Sigmoid colon (tissue), 7 donors: Measurements from ENCODE around the gene SLC12A8. TPM values are rescaled to one million over a fixed set of nuclear protein-coding genes. Genes with fewer than 3 reads are reported as not detected.
"Not testable (repeated sequence)": the region's sequence is repeated elsewhere in the genome, so short reads cannot be mapped to it uniquely, and the experiment has no call there.

Experiments used
- DNase-seq: peaks from one replicate; pipeline ENCODE4 v3.0.0-alpha.2; 2019
- H3K27ac ChIP-seq, 4 donors: fragments of 200-600 bp; sonication (generic); one replicate each; pipeline ENCODE4 v1.5.1; 2016 to 2019; ENCODE audit warnings: mild to moderate bottlenecking in 1 of 4
- H3K27me3 ChIP-seq, 3 donors: fragments of 200-600 bp; sonication (generic); one replicate each; pipeline ENCODE4 v1.5.1; 2019; ENCODE audit warnings: mild to moderate bottlenecking in 1 of 3
- H3K36me3 ChIP-seq, 4 donors: fragments of 200-600 bp; sonication (generic); one replicate each; pipeline ENCODE4 v1.5.1; 2016 to 2019
- H3K4me1 ChIP-seq, 4 donors: fragments of 200-600 bp; sonication (generic); one replicate each; pipeline ENCODE4 v1.5.1; 2017 to 2019
- H3K4me3 ChIP-seq, 4 donors: fragments of 200-600 bp; sonication (generic); one replicate each; pipeline ENCODE4 v1.5.1; 2017 to 2019; ENCODE audit warnings: mild to moderate bottlenecking in 2 of 4, moderate library complexity in 1 of 4
- H3K9me3 ChIP-seq, 4 donors: fragments of 200-600 bp in 3 of 4; sonication (generic) in 3 of 4; one replicate each; pipeline versions ENCODE4 v1.5.1 to v1.6.1; 2013 to 2019
- CTCF ChIP-seq, 4 experiments: fragments of 450-650 bp in 3 of 4; fragments of 200-600 bp in 1 of 4; IDR thresholded peaks; one replicate each; pipeline ENCODE4 v1.5.1; 2016 to 2019; ENCODE audit warnings: antibody characterized with exemption in 4 of 4, mild to moderate bottlenecking in 3 of 4, moderate library complexity in 2 of 4
- EP300 ChIP-seq, 4 donors: sonication (generic); formaldehyde crosslinking; IDR thresholded peaks; one replicate each; pipeline ENCODE4 v1.6.1; 2017; ENCODE audit warnings: antibody characterized with exemption in 4 of 4
- POLR2A ChIP-seq, 2 donors: fragments of 450-650 bp; IDR thresholded peaks; one replicate each; pipeline ENCODE4 v1.6.1; 2016; ENCODE audit warnings: antibody characterized with exemption in 2 of 2, mild to moderate bottlenecking in 2 of 2, moderate library complexity in 2 of 2
- POLR2AphosphoS5 ChIP-seq, 4 donors: sonication (generic); formaldehyde crosslinking; IDR thresholded peaks; one replicate each; pipeline ENCODE4 v1.6.1; 2017; ENCODE audit warnings: antibody characterized with exemption in 4 of 4
- WGBS, 2 donors: extraction: QIAGEN DNeasy Blood & Tissue Kit; methylation state at CpG; one replicate each; pipeline ENCODE4 v1.1.7; 2013; 5-methylcytosine and 5-hydroxymethylcytosine counted together
- intact Hi-C: fragments of 100-400 bp; cut with DNase I; formaldehyde crosslinking; loops from one replicate; pipeline ENCODE4 v1.15.1; 2023
- polyA plus RNA-seq, 3 donors: library from polyadenylated mRNA; stranded (reverse); fragments of 200-250 nt; gene quantifications; one replicate each; pipeline ENCODE4 v1.2.3, GENCODE V29; 2013
- total RNA-seq, 4 donors: library from RNA; depleted of rRNA; stranded (reverse); fragments of >200 nt; gene quantifications; one replicate each; pipeline ENCODE4 v1.1.0, GENCODE V29; 2016
- donor health status: healthy with polysubstance abuse.
- donor health status: Bipolar disorder and iron deficiency.
- donor health status: healthy.

SLC12A8 gene
- total and polyA plus RNA-seq, 7 donors: 0.33 to 6.3 (median 1.7) TPM; not detected in 3

GRCh38 chr3:125083776-125084175 lies 128.8 kb downstream of the SLC12A8 start:
- intact Hi-C loops: no loop called here
- Histone ChIP-seq H3K36me3 (no peaks in the 10 kb centered on the region), H3K4me1 (no peaks in the 10 kb centered on the region), H3K27me3 (no peaks in the 10 kb centered on the region), H3K4me3 (no peak overlapping the region), H3K9me3 (no peaks in the 10 kb centered on the region), H3K27ac (no peak overlapping the region)
- TF ChIP-seq EP300 (IDR thresholded peaks at IDR 0.05) (no peak), POLR2A (IDR thresholded peaks at IDR 0.05) (no peak), POLR2AphosphoS5 (IDR thresholded peaks at IDR 0.05) (no peak)
- 79 to 89% methylated on average over 10 of the region's 10 CpGs for WGBS, 2 donors
- DNase-seq: no peak

GRCh38 chr3:125082339-125082738 lies 130.2 kb downstream of the SLC12A8 start:
- H3K4me1 ChIP-seq, H3K27ac ChIP-seq, H3K9me3 ChIP-seq, DNase-seq, H3K4me3 ChIP-seq, intact Hi-C loops, H3K27me3 ChIP-seq, H3K36me3 ChIP-seq: not testable (repeated sequence)
- 87 to 89% methylated on average over 4 of the region's 4 CpGs for WGBS, 2 donors

GRCh38 chr3:125080077-125080476 lies 132.5 kb downstream of the SLC12A8 start:
- H3K27ac ChIP-seq: no peak overlapping the region
- intact Hi-C loops: no loop called here
- H3K27me3 ChIP-seq: no peaks in the 10 kb centered on the region
- DNase-seq: no peak
- TF ChIP-seq POLR2AphosphoS5 (IDR thresholded peaks at IDR 0.05) (no peak), CTCF (IDR thresholded peaks at IDR 0.05) (no peak), POLR2A (IDR thresholded peaks at IDR 0.05) (no peak), EP300 (IDR thresholded peaks at IDR 0.05) (no peak)
- no peak overlapping the region for H3K4me3 ChIP-seq
- 94 to 98% methylated on average over 1 of the region's 1 CpG for WGBS, 2 donors
- no peaks in the 10 kb centered on the region for H3K4me1 ChIP-seq
- H3K36me3 ChIP-seq: no peaks in the 10 kb centered on the region
- no peaks in the 10 kb centered on the region for H3K9me3 ChIP-seq

- TF ChIP-seq CTCF (IDR thresholded peaks at IDR 0.05): no peak
- TF ChIP-seq POLR2AphosphoS5 (IDR thresholded peaks at IDR 0.05): no peak
- TF ChIP-seq POLR2A (IDR thresholded peaks at IDR 0.05): no peak
- TF ChIP-seq EP300 (IDR thresholded peaks at IDR 0.05): no peak
- Histone ChIP-seq H3K4me3 (no peak overlapping the region), H3K36me3 (no peaks in the 10 kb centered on the region), H3K9me3 (no peaks in the 10 kb centered on the region), H3K27ac (no peak overlapping the region), H3K4me1 (no peaks in the 10 kb centered on the region), H3K27me3 (no peaks in the 10 kb centered on the region)
- intact Hi-C loops: no loop called here
- 87 to 88% methylated on average over 1 of the region's 1 CpG for WGBS, 2 donors
- no peak for DNase-seq
Measured at GRCh38 chr3:125079675-125080045, 132.9 kb downstream of the SLC12A8 start.

GRCh38 chr3:125078951-125079674 lies 133.4 kb downstream of the SLC12A8 start:
- no peaks in the 10 kb centered on the region for H3K9me3 ChIP-seq
- no peak overlapping the region for H3K4me3 ChIP-seq
- DNase-seq: no peak
- H3K36me3 ChIP-seq: no peaks in the 10 kb centered on the region
- no peak overlapping the region for H3K27ac ChIP-seq
- H3K27me3 ChIP-seq: no peaks in the 10 kb centered on the region
- TF ChIP-seq POLR2A (IDR thresholded peaks at IDR 0.05) (no peak), EP300 (IDR thresholded peaks at IDR 0.05) (no peak), CTCF (IDR thresholded peaks at IDR 0.05) (no peak), POLR2AphosphoS5 (IDR thresholded peaks at IDR 0.05) (no peak)
- intact Hi-C loops: no loop called here
- H3K4me1 ChIP-seq: no peaks in the 10 kb centered on the region
- 89 to 90% methylated on average over 6 of the region's 6 CpGs for WGBS, 2 donors

GRCh38 chr3:125077864-125078263 lies 134.7 kb downstream of the SLC12A8 start:
- no peak overlapping the region for H3K27ac ChIP-seq
- TF ChIP-seq EP300 (IDR thresholded peaks at IDR 0.05): no peak
- TF ChIP-seq POLR2AphosphoS5 (IDR thresholded peaks at IDR 0.05): no peak
- no peak for TF ChIP-seq CTCF (IDR thresholded peaks at IDR 0.05)
- no peak for TF ChIP-seq POLR2A (IDR thresholded peaks at IDR 0.05)
- H3K4me3 ChIP-seq: no peak overlapping the region
- H3K36me3 ChIP-seq: no peaks in the 10 kb centered on the region
- DNase-seq: no peak
- H3K4me1 ChIP-seq: no peaks in the 10 kb centered on the region
- intact Hi-C loops: no loop called here
- H3K9me3 ChIP-seq: no peaks in the 10 kb centered on the region
- WGBS, 2 donors: 92 to 98% methylated on average over 3 of the region's 3 CpGs
- H3K27me3 ChIP-seq: no peaks in the 10 kb centered on the region
